ENCODE data around the gene KCNK7. TPM values are rescaled to one million over a fixed set of nuclear protein-coding genes. Genes with fewer than 3 reads are reported as not detected.
A peak's percentile ranks its signal among the peaks of the same experiment; 100 is the strongest.

KCNK7 gene
- total RNA-seq, 2 donors from 2014 or later, result 2.3 to 2.8 TPM

DNA sequence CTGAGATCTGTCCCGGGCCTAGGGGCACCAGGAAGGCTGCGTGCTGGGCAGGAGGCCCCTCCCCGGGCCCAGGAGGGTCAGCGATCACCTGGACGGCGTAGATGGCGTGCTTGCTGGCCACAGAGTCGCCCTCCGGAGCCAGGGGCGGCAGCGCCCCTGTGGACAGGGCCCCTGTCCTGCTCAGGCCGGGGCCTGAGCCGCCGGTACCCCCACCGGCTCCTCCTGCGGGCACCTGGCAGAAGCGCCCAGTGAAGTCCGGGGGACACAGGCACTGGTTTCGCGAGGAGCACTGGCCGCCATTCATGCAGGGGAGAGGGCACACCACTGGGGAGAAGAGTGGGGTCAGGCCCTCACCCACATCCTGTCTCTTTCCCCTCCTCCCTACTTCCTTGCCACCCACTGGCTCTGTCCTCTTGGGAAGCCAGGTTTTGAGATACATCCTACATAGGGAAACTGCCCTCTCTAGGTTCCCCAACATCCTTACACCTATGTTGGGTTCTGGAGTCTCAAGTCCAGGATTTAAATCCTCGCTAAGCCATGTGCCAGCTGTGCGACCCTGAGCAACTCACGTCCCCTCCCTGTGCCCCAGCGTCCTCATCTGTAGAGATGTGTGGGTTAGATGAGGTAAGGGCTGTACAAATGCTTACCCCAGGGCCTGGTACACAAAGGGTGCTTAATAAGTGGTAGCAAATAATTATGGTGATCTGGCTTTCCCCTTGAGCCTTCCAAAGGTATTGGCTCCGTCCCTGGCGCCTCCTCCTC is 41.4 kb downstream of the KCNK7 start:
- Mint-ChIP-seq H3K27me3 (no peaks in the 10 kb centered on the region), H3K27ac (peak overlapping the region; percentile 72 to 91), H3K4me1 (ENCODE audit: low read depth in 2 of 2) (peaks cover 38 to 48% of the 10 kb centered on the region in 2 donors), H3K36me3 (no peaks in the 10 kb centered on the region), H3K4me3 (peak overlapping the region; percentile 27), H3K9me3 (no peaks in the 10 kb centered on the region)
- ATAC-seq (no peak), DNase-seq (ENCODE audit: low spot score) (peak; percentile 56)

DNA sequence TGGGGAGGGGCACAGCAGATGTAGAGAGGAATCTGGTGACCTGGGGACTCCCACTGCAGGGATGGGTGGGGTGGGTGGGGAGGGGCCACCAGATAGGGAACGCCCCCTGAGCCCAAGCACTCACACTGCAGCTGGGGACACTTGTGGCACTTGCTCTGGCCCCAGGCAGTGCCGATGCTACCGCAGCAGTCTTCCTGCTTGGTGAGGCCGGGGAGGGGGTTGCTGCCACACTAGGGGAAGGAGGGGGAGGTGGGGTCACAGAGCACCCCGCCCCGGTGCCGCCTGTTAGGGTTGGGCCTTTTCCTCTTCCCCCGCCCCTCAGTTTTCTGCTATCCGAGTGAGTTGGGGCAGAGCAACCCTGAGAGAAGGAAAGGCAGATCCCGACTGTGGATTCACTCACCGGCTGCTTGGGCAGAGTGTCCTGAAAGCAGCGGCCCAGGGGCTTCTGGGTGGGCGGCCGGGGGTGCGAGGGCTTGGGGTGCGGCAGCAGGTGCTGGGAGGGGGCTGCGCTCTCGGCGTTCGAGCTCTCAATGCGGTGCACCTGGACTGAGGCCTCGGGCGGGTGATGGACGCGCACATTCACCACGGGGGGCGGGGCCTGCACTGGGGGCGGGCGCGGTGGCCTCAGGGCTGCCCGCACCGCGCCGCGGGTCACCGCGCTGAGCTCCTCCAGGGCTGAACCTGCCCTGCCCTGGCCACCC is 42.1 kb downstream of the KCNK7 start:
- Mint-ChIP-seq H3K36me3 (no peaks in the 10 kb centered on the region), H3K27me3 (no peaks in the 10 kb centered on the region), H3K9me3 (no peaks in the 10 kb centered on the region), H3K4me3 (no peak overlapping the region), H3K4me1 (ENCODE audit: low read depth in 2 of 2) (peaks cover 41 to 51% of the 10 kb centered on the region in 2 donors), H3K27ac (no peak overlapping the region)
- ATAC-seq, result peak; percentile 17 to 61
- peak; percentile 63 for DNase-seq (ENCODE audit: low spot score)

DNA sequence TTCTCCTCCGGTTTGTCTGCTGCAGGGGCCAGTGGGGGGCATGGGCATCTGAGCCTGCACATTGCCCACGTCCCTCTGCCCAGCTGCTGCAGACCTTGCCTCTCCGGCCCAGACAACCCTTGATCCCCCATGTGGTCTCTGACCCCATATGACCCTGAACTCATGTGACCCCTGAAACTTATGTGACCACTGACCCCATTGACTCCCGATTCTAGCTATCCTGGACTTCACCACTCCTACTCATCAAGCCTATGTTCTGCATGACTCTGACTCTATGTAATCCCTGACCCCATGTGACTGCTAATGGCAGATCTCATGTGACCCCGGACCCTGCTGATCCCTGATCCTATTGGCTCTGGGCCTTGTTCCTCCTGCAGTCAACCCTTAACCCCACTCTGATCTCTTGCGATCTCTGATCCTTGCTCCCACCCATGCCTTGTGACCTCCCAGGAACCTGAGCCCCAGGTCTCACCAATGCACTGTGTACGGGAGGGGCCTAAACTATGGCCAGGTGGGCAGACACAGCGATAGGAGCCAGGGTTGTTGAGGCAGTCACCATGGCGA is 43.1 kb downstream of the KCNK7 start:
- Mint-ChIP-seq H3K4me1 (ENCODE audit: low read depth in 2 of 2) (peaks cover 47 to 56% of the 10 kb centered on the region in 2 donors), H3K27ac (peak overlapping the region in 1 of 2 donors; percentile 59), H3K9me3 (no peaks in the 10 kb centered on the region), H3K36me3 (no peaks in the 10 kb centered on the region), H3K4me3 (no peak overlapping the region), H3K27me3 (no peaks in the 10 kb centered on the region)
- no peak for ATAC-seq
- DNase-seq (ENCODE audit: low spot score), result no peak

DNA sequence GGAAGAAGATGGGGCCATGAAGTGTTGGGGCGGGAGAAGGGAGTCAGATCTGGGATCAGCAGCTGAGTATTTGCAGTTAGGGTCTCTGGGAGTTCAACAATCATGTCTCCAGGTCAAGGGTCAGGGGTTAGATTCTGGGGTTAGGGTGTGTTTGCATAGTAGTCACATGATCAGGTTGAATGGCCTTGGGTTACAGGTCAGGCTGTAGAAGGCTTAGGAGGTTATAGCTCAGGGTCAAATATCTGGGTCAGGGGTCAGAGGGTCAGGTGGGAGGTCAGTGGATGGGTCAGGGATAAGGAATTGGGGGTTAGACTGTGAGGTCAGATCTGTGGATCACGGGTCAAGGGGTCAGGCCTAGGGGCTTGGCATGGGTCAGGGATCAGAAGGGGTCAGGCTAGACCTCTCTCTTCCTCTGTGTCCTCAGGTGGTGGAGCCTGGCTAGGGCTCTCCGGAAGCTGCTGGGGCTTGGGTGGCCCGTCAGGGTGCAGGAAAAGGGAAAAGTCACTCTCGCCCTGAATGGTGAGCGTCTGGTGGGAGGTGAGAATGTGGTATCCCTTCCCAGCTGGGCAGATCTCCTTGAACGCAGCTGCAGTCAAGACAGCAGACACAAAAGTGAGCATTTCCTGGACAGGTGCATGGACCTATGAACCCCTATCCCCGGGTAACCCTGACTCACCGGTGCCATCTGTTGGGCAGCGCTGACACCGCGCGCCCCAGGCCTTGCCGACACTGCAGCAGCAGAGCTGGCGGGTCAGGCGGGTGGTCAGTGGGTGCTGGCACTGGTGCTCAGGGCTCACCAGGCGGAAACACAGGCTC is 43.8 kb downstream of the KCNK7 start:
- Mint-ChIP-seq H3K9me3 (no peaks in the 10 kb centered on the region), H3K36me3 (no peaks in the 10 kb centered on the region), H3K4me3 (no peak overlapping the region), H3K27me3 (no peaks in the 10 kb centered on the region), H3K4me1 (ENCODE audit: low read depth in 2 of 2) (peaks cover 47 to 52% of the 10 kb centered on the region in 2 donors), H3K27ac (peak overlapping the region in 1 of 2 donors; percentile 59)
- DNase-seq (ENCODE audit: low spot score) (no peak), ATAC-seq (peak; percentile 52 to 60)

DNA sequence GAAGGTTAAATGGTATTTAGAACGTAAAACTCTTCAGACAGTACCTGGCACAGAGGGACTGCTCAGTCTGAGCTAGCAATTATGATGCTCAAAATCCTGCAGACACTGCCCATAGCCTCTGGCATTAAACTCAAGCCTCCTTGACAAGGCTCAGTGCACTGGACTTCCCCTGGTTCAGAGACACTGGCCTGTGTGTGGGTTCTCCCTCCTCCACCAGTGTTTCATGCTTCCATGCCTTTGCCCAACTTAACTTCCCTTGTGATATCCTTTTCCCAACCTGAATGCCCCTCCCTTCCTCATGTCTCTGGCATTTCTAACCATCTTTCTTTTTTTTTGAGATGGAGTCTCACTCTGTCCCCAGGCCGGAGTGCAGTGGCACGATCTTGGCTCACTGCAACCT is 46.5 kb downstream of the KCNK7 start:
- Mint-ChIP-seq H3K36me3 (no peaks in the 10 kb centered on the region), H3K4me1 (ENCODE audit: low read depth in 2 of 2) (peaks cover 34 to 52% of the 10 kb centered on the region in 2 donors), H3K9me3 (no peaks in the 10 kb centered on the region), H3K4me3 (no peak overlapping the region), H3K27ac (no peak overlapping the region), H3K27me3 (no peaks in the 10 kb centered on the region)
- ATAC-seq, result no peak
- DNase-seq (ENCODE audit: low spot score), result no peak

DNA sequence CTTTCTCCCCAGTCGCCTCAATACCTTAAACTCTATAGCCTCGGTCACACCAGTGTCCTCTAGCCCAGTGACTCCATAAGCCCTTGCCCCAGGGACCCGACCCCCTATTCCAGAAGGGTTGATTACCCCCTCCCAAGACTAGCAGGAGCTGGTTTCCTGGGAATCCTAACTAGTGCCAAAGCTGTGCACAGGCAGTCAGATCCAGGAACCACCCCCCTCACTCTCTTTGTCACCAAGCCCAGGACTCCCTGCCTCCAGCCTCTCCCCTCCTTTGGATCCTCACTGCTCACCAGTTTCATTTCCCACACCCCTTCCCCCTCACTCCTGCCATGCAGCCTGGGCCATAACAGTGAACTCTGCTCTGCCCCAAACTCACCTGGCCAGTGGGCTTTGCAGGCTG is 47.2 kb downstream of the KCNK7 start:
- DNase-seq (ENCODE audit: low spot score) (no peak), ATAC-seq (no peak)
- Mint-ChIP-seq H3K36me3 (no peaks in the 10 kb centered on the region), H3K27ac (peak overlapping the region; percentile 31 to 83), H3K4me3 (peak overlapping the region; percentile 41), H3K9me3 (no peaks in the 10 kb centered on the region), H3K4me1 (ENCODE audit: low read depth in 2 of 2) (peaks cover 34 to 56% of the 10 kb centered on the region in 2 donors), H3K27me3 (no peaks in the 10 kb centered on the region)

- Mint-ChIP-seq H3K9me3 (no peaks in the 10 kb centered on the region), H3K36me3 (no peaks in the 10 kb centered on the region), H3K4me1 (ENCODE audit: low read depth in 2 of 2) (peaks cover 35 to 57% of the 10 kb centered on the region in 2 donors), H3K4me3 (peak overlapping the region; percentile 41), H3K27ac (peak overlapping the region; percentile 31 to 83), H3K27me3 (no peaks in the 10 kb centered on the region)
- no peak for DNase-seq (ENCODE audit: low spot score)
- ATAC-seq, result no peak
Measured at GRCh38 chr11:65547446-65548125, 48.0 kb downstream of the KCNK7 start.

- peaks cover 32 to 52% of the 10 kb centered on the region in 2 donors for H3K4me1 Mint-ChIP-seq (ENCODE audit: low read depth in 2 of 2)
- no peaks in the 10 kb centered on the region for H3K9me3 Mint-ChIP-seq
- peak overlapping the region; percentile 58 for H3K4me3 Mint-ChIP-seq
- H3K27me3 Mint-ChIP-seq, result no peaks in the 10 kb centered on the region
- peak overlapping the region; percentile 46 to 88 for H3K27ac Mint-ChIP-seq
- no peaks in the 10 kb centered on the region for H3K36me3 Mint-ChIP-seq
- ATAC-seq, result peak; percentile 95 to 98
- peak; percentile 98 for DNase-seq (ENCODE audit: low spot score)
Measured at GRCh38 chr11:65546217-65546958, 49.2 kb downstream of the KCNK7 start.

GRCh38 chr11:65545853-65546216 is 49.8 kb downstream of the KCNK7 start:
- H3K9me3 Mint-ChIP-seq, result no peaks in the 10 kb centered on the region
- H3K27ac Mint-ChIP-seq, result peak overlapping the region; percentile 46 to 88
- peaks cover 31 to 52% of the 10 kb centered on the region in 2 donors for H3K4me1 Mint-ChIP-seq (ENCODE audit: low read depth in 2 of 2)
- H3K4me3 Mint-ChIP-seq, result peak overlapping the region; percentile 58
- H3K27me3 Mint-ChIP-seq, result no peaks in the 10 kb centered on the region
- DNase-seq (ENCODE audit: low spot score), result no peak
- ATAC-seq, result no peak
- H3K36me3 Mint-ChIP-seq, result no peaks in the 10 kb centered on the region

Other genes with a start within 250 kb of the KCNK7 start
- gene TIGD3, start 241.0 kb downstream of the KCNK7 start, total RNA-seq, result 1 to 10 TPM in 1 of 2 donors, under 1 TPM in 1; 0.59 to 1.3 TPM
- gene SLC25A45, start 213.2 kb downstream of the KCNK7 start, total RNA-seq, result 10 to 100 TPM; 10.8 to 12.6 TPM
- 10 to 100 TPM; 50.5 to 68.4 TPM for gene FRMD8, start 209.2 kb downstream of the KCNK7 start, total RNA-seq
- 100 to 1,000 TPM; 432 to 571 TPM for gene NEAT1, start 173.0 kb downstream of the KCNK7 start, total RNA-seq
- gene MALAT1, start 96.8 kb downstream of the KCNK7 start, total RNA-seq, result 1,000 to 10,000 TPM; 6,610 to 7,236 TPM
- 100 to 1,000 TPM in 1 of 2 donors, 10 to 100 TPM in 1; 84.5 to 112 TPM for gene SCYL1, start 70.7 kb downstream of the KCNK7 start, total RNA-seq
- 10 to 100 TPM; 42.3 to 60.2 TPM for gene LTBP3, start 37.4 kb downstream of the KCNK7 start, total RNA-seq
- 10 to 100 TPM; 55.8 to 89.3 TPM for gene ZNRD2, start 25.3 kb downstream of the KCNK7 start, total RNA-seq
- 10 to 100 TPM; 38.0 to 71.5 TPM for gene FAM89B, start 23.3 kb downstream of the KCNK7 start, total RNA-seq
- gene EHBP1L1, start 19.7 kb downstream of the KCNK7 start, total RNA-seq, result 100 to 1,000 TPM; 156 to 188 TPM
- 10 to 100 TPM; 81.1 to 83.3 TPM for gene MAP3K11, start 18.4 kb upstream of the KCNK7 start, total RNA-seq
- gene PCNX3, start 20.0 kb upstream of the KCNK7 start, total RNA-seq, result 10 to 100 TPM; 65.1 to 96.9 TPM
- gene SIPA1, start 42.3 kb upstream of the KCNK7 start, total RNA-seq, result 100 to 1,000 TPM; 139 to 140 TPM
- gene RELA, start 67.1 kb upstream of the KCNK7 start, total RNA-seq, result 10 to 100 TPM; 85.2 to 96.4 TPM
- 10 to 100 TPM; 77.5 to 82.9 TPM for gene KAT5, start 116.5 kb upstream of the KCNK7 start, total RNA-seq
- 100 to 1,000 TPM in 1 of 2 donors, 10 to 100 TPM in 1; 87.3 to 138 TPM for gene RNASEH2C, start 125.0 kb upstream of the KCNK7 start, total RNA-seq
- 10 to 100 TPM; 15.8 to 25.4 TPM for gene AP5B1, start 185.2 kb upstream of the KCNK7 start, total RNA-seq
- gene OVOL1, start 191.3 kb upstream of the KCNK7 start, total RNA-seq, result not detected
- 1 to 10 TPM in 1 of 2 donors, under 1 TPM in 1; 0.52 to 1.0 TPM for gene SNX32, start 238.2 kb upstream of the KCNK7 start, total RNA-seq